Stimulated activated CD4-positive, alpha-beta T cell treated with anti-CD3 and anti-CD28 coated beads, TNF-alpha, amount 100 ng/mL, for 48 hours (primary cell): ENCODE data around the gene AFF1.
"Not testable (repeated sequence)": the region's sequence is repeated elsewhere in the genome, so short reads cannot be mapped to it uniquely, and the experiment has no call there.

Experiments
- DNase-seq, 3 donors: peaks; one replicate each; pipeline ENCODE4 v3.0.0-alpha.2; 2020; ENCODE audit warnings: low read depth in 3 of 3

The AFF1 gene

GRCh38 chr4:87057835-87058355 is 123.1 kb downstream of the AFF1 start:
- no peak for DNase-seq

GRCh38 chr4:87058356-87059073 is 123.7 kb downstream of the AFF1 start:
- DNase-seq: peak; percentile 7 to 56 (median 27)

DNA sequence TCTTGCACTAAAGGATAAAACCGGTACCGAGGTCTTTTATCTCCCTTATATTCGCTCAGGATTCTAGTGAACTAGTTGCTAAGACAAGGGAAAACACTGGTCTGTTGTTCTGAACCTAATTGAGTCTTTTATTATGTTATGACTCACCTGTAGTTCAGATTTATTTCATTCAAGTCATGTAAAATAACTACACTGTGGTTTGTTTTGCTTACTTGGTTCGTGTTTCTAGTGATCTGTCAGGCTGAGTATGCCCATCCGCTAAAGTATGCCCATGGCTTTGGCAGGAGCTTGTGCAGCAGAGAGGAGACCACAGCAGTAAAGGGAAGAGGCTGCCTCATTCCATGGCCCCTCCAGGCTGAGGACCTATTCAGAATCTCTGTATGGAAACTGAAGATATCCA is 126.1 kb downstream of the AFF1 start:
- DNase-seq: no peak

- no peak for DNase-seq
Observed at GRCh38 chr4:87065021-87065420, 130.2 kb downstream of the AFF1 start.

- no peak for DNase-seq
Observed at GRCh38 chr4:87066403-87067123, 131.8 kb downstream of the AFF1 start.

- no peak for DNase-seq
Observed at GRCh38 chr4:87067124-87067885, 132.5 kb downstream of the AFF1 start.

GRCh38 chr4:87068583-87069021 is 133.8 kb downstream of the AFF1 start:
- DNase-seq: no peak

DNA sequence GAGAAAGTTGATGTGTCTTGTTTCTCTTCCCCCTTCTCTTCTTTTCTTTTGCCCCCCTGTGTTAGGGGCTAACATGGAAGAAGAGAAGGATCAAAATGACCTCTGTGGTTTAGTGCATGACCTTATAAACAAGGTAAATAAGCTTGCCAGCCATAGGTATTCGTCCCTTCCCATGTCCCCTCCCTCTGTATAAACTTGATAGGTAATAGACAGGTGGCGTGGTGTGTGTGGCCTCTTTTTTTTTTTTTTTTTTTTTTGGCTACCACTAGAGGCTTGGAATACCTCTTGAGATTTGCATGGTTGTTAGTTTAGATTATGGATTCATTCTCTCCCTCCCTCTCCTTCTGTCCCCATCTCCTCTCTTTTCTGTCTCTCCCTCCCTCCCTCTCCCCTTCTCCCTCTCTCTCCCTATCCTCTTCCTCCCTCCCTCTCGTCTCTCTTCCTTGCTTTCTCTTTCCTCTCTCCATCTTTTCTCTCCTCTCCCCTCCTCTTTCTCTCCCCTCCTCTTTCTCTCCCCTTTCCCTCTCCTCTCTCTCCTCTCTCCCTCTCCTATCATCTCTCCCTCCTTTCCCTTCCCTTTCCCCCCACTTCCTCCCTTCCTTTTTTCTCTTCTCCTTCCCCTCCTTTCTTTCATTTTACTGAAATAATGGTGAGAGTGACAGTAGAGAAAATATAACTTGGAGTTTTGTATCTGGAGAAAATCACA is 134.4 kb downstream of the AFF1 start:
- DNase-seq: no peak

DNA sequence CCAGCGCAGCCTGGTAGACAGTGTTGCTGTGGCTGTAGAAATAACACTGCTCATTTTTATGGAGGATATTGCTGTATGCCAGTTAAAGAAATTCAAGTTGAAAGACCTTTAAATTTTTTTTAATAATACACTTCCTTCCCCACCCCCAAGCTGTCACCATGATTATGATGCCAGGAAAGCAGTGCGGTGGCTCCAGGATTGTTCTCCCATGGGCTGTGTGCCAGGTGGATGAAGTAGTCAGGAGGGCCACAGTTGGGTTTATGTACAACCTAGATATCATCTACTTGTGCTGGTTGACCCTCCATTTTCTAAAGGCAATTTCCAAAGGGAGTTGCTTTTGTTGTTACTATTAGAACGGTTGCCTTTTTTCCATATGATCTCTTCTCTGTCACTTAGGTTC is 136.6 kb downstream of the AFF1 start:
- DNase-seq: no peak

DNA sequence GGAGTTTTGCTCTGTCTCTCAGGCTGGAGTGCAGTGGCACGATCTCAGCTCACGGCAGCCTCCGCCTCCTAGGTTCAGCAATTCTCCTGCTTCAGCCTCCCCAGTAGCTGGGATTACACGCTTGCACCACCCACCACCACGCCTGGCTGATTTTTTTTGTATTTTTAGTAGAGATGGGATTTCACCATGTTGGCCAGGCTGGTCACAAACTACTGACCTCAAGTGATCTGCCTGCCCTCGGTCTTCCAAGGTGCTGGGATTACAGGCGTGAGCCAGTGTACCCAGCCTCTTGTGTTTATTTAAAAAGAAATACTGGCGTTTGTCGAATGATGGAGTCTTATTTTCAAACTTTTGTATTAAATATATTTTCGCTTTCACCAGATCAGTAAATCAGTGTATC is 137.7 kb downstream of the AFF1 start:
- DNase-seq: not testable (repeated sequence)

DNA sequence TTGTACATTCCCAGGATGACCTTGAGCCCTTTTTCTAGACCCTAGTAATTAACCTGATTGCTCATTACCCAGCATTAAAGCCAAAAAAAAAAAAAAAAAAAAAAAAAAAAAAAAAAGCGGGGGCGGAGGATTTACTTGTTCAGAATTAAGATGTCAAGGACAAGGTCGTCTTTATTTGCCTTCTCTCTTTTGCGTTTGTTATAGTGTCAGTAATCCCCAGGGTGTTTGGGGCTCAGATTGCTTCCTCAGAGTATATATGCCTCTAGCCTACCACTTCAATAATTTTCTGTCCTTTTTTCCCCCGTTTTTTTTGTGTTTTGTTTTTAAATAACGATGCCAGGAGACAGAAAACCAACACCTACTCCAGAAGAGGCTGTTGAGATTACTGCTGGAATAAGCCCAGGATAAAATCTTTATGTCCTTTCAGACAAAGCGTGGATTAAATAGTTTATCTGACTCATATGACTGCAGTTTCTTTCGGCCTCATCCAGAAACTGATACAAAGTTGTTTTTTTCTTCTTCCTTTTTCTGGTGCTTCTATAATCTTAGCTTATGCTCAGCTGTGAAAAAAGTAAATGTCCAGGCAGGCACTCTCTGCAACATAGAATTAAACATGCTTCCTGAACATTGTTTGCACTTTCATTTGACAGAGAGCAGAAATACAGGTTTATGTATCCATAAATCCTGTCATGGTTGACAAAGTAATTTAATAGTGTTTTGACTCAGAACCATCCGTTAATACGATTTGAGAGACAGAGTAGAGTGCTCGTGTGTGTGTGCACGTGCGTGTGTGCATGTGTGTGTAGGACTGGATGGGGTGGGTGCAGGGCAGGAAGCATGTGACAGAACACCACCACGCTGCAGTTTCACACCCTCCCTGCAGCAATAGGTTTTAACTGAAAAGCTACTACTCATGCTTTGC is 138.6 kb downstream of the AFF1 start:
- peak in 2 of 3 donors; percentile 59 for DNase-seq

DNA sequence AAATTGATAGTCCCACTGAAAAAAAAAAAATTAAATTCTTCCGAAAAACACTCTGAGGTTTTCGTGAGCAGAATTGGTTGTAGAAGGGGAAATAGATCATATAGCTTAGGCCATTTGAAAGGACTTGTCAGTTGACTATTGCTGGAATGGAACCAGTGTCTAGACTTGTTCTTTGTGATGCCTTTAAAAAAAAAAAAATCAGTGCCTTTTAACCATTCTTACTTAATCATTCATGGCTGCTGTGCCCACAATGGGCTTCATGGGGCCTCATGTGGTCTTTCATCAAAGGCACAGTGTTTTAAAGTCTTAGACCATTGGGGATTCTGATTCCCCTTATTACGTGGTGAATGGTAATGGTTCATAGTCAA is 139.3 kb downstream of the AFF1 start:
- no peak for DNase-seq

DNA sequence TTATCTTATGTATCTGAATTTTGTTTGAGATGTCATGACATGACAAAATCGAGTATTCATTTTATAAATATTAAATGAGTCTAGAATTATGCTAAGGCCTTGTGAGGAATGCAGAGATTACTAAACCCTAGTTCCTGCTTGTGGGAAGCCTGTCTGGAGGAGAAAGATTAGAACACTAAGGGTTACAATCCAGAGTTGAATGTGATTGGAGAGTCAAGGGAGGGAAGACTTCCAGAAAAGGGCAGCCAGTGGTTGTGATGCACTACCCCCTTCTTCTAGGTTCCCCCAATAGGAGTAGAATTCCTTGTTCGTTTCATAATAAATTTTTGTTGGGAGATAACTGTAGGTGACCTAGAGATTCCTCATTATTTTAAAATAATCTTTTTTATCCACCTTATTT is 141.1 kb downstream of the AFF1 start:
- no peak for DNase-seq

DNA sequence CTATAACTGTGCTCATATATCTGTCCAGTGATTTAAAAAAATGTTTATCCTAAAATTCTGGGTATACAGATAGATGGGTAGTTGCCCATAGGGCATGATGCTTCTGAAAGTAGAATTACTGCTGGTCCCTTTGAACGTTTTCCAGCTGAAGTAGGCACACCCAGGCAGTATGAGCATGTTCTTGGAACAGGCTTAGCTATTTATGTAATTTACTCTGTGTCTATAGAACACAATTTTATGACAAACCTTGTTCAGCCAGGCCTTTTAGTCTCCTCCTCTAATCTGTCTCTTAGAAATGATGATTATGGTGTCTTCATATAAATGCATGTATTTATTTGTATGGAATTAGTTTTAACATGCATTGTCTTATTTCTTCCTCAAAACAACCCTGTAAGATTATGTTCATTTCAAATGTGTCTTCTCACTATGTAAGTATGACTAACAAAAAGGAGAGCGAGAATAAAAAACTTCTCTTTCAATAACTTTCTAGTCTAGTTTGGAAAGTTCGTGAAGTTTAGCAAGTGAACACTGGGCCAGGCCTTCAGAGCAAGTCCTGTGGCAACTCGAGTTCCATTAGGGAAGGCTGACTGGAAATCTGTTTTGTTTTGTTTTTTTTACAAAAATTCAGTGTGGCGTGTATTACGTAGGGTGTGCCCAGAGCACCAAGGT is 142.0 kb downstream of the AFF1 start:
- no peak for DNase-seq

- no peak for DNase-seq
Observed at GRCh38 chr4:87077914-87078585, 143.2 kb downstream of the AFF1 start.

- no peak for DNase-seq
Observed at GRCh38 chr4:87078987-87079486, 144.2 kb downstream of the AFF1 start.

GRCh38 chr4:87079967-87080366 is 145.2 kb downstream of the AFF1 start:
- no peak for DNase-seq

- no peak for DNase-seq
Observed at GRCh38 chr4:87080462-87080861, 145.7 kb downstream of the AFF1 start.

GRCh38 chr4:87081826-87082225 is 147.0 kb downstream of the AFF1 start:
- DNase-seq: no peak
